ENCODE measurements around the gene TSPAN10.

The TSPAN10 gene

DNA sequence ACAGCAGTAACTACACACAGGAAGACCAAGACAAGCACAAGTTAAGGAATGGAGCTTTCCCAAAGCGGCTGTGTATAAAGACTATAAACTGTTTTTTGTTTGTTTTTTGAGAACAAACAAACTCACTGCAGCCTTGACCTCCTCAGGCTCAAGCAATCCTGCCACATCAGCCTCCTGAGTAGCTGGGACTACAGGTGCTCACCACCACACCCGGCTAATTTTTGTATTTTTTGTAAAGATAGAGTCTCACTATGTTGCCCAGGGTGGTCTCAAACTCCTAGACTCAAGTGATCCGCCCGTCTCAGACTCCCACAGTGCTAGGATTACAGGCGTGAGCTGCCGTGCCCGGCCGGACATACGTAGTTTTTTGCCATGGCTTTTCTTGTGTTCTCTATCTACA is 23.4 kb downstream of the TSPAN10 start:
- no peak for DNase-seq (ENCODE audit: low read depth in 2 of 3, low spot score in 1 of 3)

DNA sequence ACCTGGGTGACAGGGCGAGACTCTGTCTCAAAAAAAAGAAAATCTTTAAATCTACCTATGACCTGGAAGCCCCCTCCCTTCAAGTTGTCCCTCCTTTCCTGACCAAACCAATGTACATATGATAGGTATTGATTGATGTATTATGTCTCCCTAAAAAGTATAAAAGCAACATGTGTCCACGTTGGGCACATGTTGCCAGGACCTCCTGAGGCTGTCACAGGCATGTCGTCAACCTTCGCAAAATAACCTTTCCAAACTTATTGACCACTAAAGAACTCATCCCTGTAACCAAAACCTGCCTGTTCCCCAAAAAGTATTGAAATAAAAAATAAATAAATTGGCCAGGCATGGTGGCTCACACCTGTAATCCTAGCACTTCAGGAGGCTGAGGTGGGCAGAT is 25.0 kb downstream of the TSPAN10 start:
- DNase-seq (ENCODE audit: low read depth in 2 of 3, low spot score in 1 of 3) = no peak

DNA sequence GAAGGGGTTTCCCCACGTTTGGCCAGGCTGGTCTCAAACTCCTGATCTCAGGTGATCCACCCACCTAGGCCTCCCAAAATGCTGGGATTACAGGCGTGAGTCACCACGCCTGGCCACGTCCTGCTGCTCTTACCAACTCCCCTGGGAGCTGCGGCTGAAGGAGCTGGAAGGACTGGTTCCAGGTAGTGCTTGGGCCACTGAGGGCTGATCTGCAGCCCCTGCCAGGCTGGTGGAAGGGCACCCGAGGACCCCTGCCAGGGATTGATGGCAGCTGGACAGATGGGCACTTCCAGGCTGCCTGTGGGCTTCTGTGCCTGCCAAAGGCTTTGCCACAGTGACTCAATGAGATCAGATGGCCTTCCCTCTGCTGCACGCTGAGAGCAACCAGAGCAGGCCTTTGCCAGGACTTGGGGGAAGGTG is 27.1 kb downstream of the TSPAN10 start:
- DNase-seq (ENCODE audit: low read depth in 2 of 3, low spot score in 1 of 3) = no peak

DNA sequence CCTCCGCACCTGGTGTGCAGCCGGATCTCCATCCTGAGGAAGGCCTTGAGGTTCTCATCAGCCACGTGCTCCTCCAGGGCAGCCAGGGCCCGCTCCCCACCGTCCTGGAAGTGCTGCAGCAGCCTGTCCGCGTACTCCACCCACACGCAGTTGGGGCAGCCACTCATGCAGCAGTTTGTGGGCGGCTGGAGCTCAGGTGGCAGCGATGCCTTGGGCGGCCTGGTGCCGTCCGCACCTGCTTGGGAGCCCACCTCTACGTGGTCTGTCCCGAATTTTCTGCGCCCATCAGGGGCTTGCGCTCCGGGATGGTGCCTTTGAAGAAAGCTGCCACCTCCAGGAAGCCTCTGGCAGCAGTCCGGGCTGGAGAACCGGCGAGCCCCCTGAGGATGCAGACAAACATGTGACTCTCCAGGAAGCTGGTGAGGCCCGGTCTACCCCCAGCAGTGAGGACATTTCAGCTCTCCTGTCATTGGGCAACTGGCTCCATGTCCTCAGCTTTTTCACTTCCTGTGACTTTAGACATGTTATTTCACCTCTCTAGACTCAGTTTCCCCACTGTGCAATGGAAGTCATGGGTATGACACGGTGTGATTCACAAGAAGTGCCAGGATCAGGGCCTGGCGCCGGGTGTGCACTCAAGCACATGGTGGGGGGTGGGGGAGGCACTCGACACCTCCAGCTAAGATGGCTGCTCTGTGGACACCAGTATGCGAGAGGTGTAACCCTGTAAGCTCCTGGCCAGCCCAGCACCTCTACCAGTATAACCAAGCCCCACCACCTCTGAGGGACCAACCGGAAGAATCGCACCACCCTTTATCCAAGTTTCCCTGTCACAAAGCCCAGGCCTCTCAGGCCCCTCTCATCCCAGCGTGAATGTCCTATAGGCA is 28.5 kb downstream of the TSPAN10 start:
- peak; percentile 55 to 60 (median 60) for DNase-seq (ENCODE audit: low read depth in 2 of 3, low spot score in 1 of 3)

DNA sequence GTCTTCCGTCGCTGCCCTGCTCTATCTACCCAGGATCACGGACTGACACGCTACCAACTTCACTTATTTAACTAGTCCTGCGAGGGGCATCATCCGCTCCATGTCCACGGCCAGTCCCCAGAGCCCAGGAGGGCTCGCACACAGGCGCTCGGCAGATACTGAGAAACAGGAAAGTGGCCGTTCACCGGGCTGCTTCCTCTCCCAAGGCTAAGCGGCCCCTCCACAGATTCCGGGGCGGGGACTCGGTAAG is 29.0 kb downstream of the TSPAN10 start:
- no peak for DNase-seq (ENCODE audit: low read depth in 2 of 3, low spot score in 1 of 3)

DNA sequence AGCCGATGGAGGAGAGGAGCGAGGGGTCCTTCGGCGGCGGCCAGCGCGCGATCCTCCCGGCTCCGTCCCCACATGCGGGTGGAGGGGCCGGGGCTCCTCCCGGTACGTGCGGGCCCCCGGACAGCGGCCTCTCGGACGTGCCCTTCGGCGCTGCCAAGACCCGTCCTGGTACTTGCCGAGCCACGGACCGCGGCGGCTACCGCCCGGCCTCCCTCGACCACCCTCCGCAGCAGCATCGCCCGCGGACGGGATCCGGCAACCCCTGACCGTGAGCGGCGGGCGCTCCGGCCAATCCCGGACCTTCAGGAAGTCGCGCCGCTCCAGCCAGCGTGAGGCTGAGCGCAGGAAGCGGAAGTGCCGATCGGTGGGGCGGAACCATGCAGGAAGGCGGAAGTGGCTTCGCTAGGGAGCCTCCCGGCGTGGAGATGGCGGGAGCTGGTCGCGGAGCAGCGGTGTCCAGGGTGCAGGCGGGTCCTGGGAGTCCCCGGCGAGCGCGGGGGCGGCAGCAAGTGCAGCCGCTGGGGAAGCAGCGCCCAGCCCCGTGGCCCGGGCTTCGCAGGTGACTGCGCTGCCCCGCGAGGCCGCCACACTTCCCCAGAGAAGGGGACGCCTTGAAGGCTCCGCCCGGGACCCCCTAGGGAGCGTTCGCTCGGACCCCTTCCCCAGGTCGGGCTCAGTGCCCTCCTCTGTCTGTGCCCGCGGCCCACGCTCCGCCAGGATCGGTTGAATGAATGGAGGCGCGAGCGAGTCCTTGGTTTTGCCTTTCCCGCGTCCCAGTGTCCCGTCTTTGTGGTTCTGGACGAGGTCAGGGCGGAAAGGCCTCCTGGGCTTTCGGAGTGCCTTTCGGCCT is 29.6 kb downstream of the TSPAN10 start, which contains the start of the genes CCDC137 and OXLD1:
Gene CCDC137, plus strand, starts transcription at position 396 of the 850 bp plus-strand sequence. Its CDS starts 30 bp downstream, at position 426.
Gene OXLD1, minus strand, starts transcription at position 264 of the 850 bp plus-strand sequence. Its CDS starts 28 bp downstream, at position 236.
- peak; percentile 89 to 92 (median 90) for DNase-seq (ENCODE audit: low read depth in 2 of 3, low spot score in 1 of 3)

DNA sequence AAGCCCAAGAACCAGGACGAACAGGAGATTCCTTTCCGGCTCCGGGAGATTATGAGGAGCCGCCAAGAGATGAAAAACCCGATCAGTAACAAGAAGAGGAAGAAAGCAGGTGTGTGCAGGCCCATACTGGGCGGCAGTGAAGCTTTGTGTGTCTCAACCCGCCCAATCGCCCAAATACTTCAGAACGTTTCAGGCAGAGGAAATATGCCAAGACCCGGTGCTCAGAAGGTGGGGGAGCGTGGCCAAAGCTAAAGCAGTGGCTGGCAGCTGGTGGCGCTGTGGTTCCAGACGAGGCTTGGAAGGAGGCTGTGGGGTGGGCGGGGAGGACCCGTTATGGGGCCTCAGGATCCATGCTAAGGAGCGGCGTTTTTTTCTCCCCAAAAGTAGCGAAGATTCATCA is 30.8 kb downstream of the TSPAN10 start:
- no peak for DNase-seq (ENCODE audit: low read depth in 2 of 3, low spot score in 1 of 3)

DNA sequence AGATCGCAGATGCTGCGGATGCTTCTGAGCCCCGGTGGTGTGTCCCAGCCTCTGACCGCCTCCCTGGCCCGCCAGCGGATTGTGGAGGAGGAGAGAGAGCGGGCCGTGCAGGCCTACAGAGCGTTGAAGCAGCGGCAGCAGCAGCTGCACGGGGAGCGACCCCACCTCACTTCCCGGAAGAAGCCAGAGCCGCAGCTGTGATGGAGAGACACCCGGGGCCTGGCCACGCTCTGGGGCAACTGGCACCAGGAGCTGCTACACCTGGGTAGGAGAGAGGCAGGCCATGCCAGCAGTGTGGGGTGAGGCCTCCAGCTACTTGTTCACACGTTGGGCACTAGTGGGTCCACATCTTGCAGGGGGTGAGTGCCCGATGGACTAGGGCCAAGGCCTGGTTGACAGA is 35.5 kb downstream of the TSPAN10 start:
- DNase-seq (ENCODE audit: low read depth in 2 of 3, low spot score in 1 of 3) = no peak

DNA sequence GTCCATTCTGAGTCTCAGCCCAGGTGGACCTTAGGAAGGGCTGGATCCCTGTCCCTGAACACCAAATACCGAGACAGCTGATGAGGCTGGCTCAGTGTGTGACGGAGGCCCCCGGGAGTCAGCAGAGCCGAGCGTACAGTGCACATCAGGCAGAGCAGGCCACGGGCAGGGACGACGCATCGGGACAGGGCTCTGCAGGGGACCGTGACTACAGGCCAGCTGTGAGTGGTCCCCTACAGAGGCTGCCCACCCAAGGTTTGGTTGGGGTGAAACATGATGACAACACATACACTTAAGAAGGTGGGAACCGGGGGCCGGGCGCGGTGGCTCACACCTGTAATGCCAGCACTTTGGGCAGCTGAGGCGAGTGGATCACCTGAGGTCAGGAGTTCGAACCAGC is 36.0 kb downstream of the TSPAN10 start:
- DNase-seq (ENCODE audit: low read depth in 2 of 3, low spot score in 1 of 3) = no peak

DNA sequence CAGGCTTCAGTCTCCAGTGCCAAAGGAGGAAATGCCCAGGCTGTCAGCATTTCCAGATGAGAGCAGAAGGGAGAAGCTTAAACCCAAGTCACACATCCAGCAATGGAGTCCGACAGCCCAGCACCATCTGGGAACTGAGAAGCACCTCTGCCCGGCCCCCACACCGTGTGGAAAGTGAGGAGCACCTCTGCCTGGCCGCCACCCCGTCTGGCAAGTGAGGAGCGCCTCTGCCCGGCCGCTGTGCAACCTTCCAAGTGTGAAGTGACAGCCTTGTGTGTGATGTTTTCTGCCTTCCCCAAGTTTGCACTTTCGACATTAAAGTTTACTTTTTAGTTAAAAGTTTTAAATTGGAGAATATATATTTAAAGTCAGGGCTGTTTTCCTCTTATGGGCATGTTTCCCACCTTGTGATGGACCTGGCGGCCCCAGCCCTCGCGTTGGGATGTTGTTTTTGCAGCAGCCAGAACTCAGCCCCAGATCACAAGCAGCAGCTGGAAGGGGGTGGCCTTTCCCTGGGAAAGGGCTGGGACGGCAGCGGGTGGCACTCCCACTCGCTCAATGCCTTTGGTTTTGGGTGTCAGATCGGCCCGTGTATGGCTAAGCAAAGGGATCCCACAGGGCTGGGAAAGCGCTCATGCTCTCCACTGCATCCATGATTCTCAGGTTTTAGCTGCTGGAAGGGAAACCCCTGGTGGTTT is 36.7 kb downstream of the TSPAN10 start:
- no peak for DNase-seq (ENCODE audit: low read depth in 2 of 3, low spot score in 1 of 3)

DNA sequence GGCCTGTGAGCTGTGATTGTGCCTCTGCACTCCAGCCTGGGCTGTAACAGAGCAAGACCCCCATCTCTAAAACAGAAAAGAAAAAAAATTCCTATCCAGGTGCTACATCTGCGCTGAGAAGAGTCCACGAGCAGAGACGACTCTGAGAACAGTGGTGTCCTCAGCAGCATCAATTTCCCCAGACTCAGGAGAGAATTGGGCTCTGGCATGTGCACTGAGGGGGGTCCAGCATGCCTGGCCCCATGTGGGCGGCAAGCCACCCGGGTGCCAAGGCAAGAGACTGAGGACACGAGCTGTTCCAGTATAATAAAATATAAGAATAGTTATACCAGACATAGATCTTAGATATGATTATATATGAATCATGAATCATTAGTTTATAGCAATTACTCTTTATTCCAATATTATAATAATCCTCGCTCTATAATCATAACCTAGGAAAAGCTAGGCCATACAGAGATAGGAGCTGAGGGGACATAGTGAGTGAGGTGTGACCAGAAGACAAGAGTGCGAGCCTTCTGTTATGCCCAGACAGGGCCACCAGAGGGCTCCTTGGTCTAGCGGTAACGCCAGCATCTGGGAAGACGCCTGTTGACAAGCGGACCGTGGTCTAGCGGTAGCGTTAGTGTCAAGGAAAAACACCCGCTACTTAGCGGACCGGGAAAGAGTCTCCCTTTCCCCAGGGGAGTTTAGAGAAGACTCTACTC is 38.7 kb downstream of the TSPAN10 start:
- DNase-seq (ENCODE audit: low read depth in 2 of 3, low spot score in 1 of 3) = peak in 1 of 3 donors; percentile 22

DNA sequence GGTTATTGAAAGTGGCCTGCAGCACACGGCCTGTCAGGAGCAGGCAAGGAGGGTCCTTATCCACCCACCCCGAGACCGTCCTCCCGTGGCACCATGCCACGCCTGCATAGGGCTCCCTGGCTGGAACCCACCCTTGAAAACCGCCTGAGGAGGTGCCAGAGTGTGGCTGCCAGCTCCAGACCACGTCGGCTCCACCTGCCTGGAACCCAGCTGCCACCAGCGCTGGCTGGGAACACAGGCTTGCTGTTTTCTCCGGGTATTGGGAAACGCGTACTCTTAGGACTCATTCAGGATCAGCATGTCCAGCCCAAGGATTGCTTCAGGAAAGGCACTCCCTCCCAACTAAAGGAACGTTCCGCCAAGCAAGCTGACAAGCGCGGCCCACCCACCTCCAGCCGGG is 39.9 kb downstream of the TSPAN10 start:
- DNase-seq (ENCODE audit: low read depth in 2 of 3, low spot score in 1 of 3) = no peak

DNA sequence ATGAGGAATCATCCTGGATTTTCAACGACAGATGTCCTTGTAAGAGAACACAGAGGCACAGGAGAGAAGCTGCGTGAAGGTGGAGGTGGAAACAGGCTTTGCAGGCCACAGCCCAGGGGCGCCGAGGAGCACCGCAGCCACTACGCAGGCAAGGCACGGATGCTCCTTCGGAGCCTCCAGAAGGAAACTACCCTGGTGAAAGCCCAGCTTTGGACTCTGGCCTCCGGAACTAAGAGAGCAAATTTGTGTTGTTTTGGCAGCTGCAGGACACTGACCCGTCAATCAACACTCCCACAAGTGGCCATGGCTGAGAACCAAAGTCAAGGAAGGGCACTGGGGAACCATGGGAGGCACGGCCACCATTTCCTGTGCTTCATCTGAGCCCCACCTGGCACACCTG is 43.2 kb downstream of the TSPAN10 start:
- DNase-seq (ENCODE audit: low read depth in 2 of 3, low spot score in 1 of 3) = no peak

DNA sequence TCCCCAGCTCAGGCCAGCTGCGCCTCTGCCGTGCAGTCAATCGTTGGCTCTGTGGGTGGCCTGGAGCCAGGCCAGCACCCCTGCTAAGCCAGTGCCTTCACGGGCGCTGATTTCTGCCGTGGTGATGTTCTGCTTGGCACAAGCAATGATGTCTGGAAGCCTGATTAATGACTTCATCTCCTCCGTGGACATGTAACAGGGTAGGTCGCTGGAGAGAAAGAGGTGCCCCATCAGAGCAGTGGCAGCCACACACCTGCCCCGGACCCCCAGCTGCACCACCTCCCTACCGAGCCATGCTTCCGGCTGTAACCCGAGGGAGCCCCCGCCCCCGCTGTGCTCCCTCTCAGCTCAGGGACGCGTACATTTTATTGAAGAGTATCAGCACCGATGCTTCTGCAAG is 44.7 kb downstream of the TSPAN10 start:
- no peak for DNase-seq (ENCODE audit: low read depth in 2 of 3, low spot score in 1 of 3)

DNA sequence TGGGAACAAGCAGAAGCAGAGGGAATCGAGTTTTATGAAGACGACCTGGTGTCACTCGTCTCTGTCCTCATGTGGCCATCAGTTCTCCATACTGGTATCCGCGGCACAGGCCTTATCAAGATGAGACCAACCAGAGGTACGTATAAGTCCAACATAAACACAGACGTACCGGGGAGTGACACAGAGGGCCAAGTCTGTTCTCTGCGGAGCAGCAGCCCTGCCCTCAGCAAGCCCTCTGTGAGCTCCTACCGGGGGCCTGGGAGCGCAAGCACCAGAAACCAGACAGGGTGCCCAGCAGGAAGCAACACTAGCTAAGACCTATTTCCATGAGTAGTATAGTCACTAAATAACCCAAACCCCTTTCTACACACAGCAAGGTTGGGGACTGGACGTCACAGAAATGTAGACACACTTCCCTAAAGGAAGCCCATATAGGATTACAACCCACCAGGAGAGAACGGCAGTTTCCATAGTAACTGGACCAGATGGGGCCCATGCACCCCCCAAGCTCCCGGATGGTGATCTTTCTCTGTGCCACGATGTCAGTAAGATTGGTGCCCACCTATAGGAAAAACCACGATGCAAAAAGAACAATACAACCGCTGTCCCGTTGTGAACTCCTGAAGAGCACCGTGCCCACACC is 45.7 kb downstream of the TSPAN10 start:
- DNase-seq (ENCODE audit: low read depth in 2 of 3, low spot score in 1 of 3) = no peak

DNA sequence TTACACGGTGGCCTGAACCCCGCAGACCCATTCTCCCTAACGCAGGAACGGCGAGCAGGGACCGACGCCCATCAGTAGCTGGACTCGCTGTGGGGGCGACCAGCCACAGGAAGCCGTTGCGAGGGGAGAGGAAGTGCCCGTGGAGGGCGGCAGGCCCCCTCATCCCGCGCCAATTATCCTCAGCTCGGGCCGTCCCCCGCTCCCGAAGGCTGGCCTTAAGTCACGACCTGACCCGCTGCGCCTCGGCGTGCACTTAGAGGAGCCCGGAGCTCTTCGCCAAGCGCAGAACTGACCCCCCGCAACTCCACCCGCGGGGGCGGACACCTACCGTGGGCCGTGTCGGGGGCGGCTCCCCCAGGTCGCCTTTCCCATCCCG is 46.2 kb downstream of the TSPAN10 start:
- DNase-seq (ENCODE audit: low read depth in 2 of 3, low spot score in 1 of 3) = no peak

DNA sequence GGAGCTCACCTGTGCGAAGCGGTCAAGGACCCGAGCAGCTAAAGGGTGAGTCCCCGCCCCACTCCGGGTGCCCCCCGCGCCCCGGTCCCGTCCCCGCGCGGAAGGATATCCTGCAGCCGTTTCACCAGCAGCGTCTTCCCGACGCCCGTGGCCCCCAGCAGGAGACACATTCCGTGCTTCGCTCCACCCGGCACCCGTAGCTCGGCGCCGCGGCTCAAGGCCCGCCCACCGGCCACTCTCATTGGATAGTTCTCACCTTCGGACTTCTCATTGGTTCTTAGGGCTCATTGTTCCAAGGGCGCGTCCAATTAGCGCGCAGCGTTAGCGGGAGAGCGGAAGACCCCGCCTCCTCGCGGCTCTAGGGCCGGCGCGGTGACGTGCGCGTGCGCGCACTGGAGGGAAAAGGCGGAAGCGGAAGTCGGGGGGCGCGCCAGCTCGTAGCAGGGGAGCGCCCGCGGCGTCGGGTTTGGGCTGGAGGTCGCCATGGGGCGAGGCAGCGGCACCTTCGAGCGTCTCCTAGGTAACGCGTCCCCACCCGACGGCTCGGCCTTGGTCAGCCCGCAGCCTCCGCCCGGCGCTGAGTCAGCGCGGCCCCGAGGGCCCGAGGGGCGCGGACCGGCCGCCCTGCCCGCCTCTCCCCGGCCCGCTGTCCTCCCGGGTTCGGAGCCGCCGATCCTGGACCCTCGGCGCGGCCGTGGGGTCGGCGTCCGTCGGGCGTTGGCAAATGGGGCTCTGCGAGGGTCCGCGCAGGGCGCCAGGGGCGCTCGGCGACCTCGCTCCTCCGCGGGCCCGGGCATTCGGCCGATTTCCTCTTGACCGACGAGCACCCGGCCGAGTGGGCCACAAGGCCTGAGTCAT is 46.8 kb downstream of the TSPAN10 start, which contains the start of the genes ARL16 and HGS:
Gene ARL16, minus strand, starts transcription at position 214 of the 858 bp plus-strand sequence. Its CDS starts 44 bp downstream, at position 170.
Gene HGS, plus strand, starts transcription at position 428 of the 858 bp plus-strand sequence. Its CDS starts 56 bp downstream, at position 484.
- DNase-seq (ENCODE audit: low read depth in 2 of 3, low spot score in 1 of 3) = peak; percentile 96 to 98 (median 97)

DNA sequence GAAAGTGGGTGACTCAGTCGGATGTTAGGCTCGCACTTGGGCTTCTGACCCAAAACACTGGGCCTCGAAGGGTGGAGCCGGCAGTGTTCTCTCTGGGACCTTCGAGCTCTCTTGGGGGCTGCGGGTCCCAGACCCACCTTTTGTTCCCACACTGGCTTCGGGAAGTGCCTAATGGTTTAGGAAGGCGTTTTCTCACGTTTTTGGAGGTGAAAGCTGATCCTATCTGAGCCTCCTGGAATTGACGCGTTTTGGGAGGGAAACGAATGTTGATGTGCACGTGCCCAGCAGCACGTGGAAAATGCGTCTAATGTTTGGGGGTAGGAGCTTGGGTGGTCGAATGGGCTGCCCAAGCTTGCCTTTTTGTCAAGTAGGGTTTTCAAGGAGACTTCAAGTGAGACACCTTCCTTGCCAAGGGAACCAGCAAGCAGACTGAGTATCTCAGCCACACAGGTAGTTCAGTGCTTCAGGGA is 47.5 kb downstream of the TSPAN10 start:
- no peak for DNase-seq (ENCODE audit: low read depth in 2 of 3, low spot score in 1 of 3)

DNA sequence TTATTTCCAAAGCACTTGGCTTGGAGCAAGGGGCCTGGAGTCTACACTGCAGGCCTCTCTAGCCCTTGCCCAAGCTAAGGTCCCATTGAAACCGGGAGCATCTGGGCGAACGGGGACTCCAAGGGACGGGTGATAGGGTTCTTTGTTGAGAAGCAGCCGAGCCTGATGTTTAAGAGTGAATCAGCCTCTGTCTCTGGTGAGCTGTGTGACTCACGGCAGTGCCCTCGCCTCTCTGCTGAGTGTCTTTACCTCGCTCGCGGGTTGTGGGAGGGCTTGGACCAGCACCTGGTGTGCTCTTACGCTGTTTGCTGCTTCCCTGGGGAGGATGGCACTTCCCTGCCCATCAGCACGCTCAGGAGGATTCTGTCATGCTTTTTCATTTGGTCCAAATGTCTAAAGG is 48.1 kb downstream of the TSPAN10 start:
- peak; percentile 39 to 41 (median 40) for DNase-seq (ENCODE audit: low read depth in 2 of 3, low spot score in 1 of 3)

All from stimulated activated CD4-positive, alpha-beta T cell treated with anti-CD3 and anti-CD28 coated beads, Interleukin-12 subunit alpha, Interleukin-12 subunit beta, amount 100 ng/mL, for 48 hours (primary cell).